DND-41 (cell line): ENCODE results near the gene HOXA9.
A peak's percentile ranks its signal among the peaks of the same experiment; 100 is the strongest.

ENCODE experiments used
- ATAC-seq: fragments of 200-7000 bp; cut with Tn5 transposase; 3 replicates; pipeline ENCODE4 v1.9.1; 2021; ENCODE audit warnings: low read depth; ENCODE audit not compliant: insufficient read depth
- DNase-seq: peaks from one replicate; pipeline ENCODE4 v3.0.0-alpha.2; 2020
- H2AFZ ChIP-seq: 2 replicates; pipeline ENCODE4 v1.6.0; 2012; ENCODE audit warnings: low read depth, low read length
- H3K27ac ChIP-seq: 2 replicates; pipeline ENCODE4 v1.5.1; 2012; ENCODE audit warnings: low read length, inconsistent platforms
- H3K27me3 ChIP-seq: fragments of 200-600 bp; sonication (generic); 2 replicates; pipeline ENCODE4 v1.6.0; 2012; ENCODE audit warnings: low read length, mild to moderate bottlenecking, inconsistent platforms; ENCODE audit not compliant: insufficient read depth, poor library complexity
- H3K36me3 ChIP-seq: 2 replicates; pipeline ENCODE4 v1.5.1; 2012; ENCODE audit warnings: low read length, inconsistent platforms; ENCODE audit not compliant: insufficient read depth
- H3K4me1 ChIP-seq: 2 replicates; pipeline ENCODE4 v1.5.1; 2012; ENCODE audit warnings: mild to moderate bottlenecking, low read length; ENCODE audit not compliant: insufficient read depth
- H3K4me2 ChIP-seq: 2 replicates; pipeline ENCODE4 v1.6.0; 2012; ENCODE audit warnings: mild to moderate bottlenecking, moderate library complexity, low read length, inconsistent platforms; ENCODE audit not compliant: insufficient read depth
- H3K4me3 ChIP-seq, 2 experiments: fragments of 200-600 bp in 1 of 2; shearing (Covaris generic) in 1 of 2; 2 replicates each; pipeline ENCODE4 v1.5.1; 2012 to 2016; ENCODE audit warnings: inconsistent platforms in 2 of 2, low read length in 2 of 2, mild to moderate bottlenecking in 2 of 2, low read depth in 1 of 2, moderate library complexity in 1 of 2
- H3K79me2 ChIP-seq: 2 replicates; pipeline ENCODE4 v1.6.0; 2012; ENCODE audit warnings: low read length, inconsistent platforms; ENCODE audit not compliant: insufficient read depth
- H3K9ac ChIP-seq: 2 replicates; pipeline ENCODE4 v1.6.0; 2012; ENCODE audit warnings: low read depth, mild to moderate bottlenecking, inconsistent platforms, low read length, moderate library complexity
- H3K9me3 ChIP-seq: 2 replicates; pipeline ENCODE4 v1.5.1; 2012; ENCODE audit warnings: low read length, moderate library complexity, mild to moderate bottlenecking, inconsistent platforms; ENCODE audit not compliant: insufficient read depth, severe bottlenecking
- H4K20me1 ChIP-seq: 2 replicates; pipeline ENCODE4 v1.6.0; 2012; ENCODE audit warnings: low read length; ENCODE audit not compliant: insufficient read depth
- EZH2 ChIP-seq: IDR thresholded peaks from 3 replicates; pipeline ENCODE4 v1.6.1; 2012; ENCODE audit warnings: borderline replicate concordance, low read depth, mild to moderate bottlenecking, moderate library complexity, low read length, inconsistent platforms; ENCODE audit not compliant: severe bottlenecking
- TF ChIP-seq, protein P1 (sequence below): IDR thresholded peaks from 2 replicates; pipeline ENCODE4 v1.5.1; 2012; ENCODE audit warnings: borderline replicate concordance, low read length, moderate library complexity, mild to moderate bottlenecking; ENCODE audit not compliant: poor library complexity, severe bottlenecking; ENCODE audit errors: extremely low read depth

Gene HOXA9

DNA sequence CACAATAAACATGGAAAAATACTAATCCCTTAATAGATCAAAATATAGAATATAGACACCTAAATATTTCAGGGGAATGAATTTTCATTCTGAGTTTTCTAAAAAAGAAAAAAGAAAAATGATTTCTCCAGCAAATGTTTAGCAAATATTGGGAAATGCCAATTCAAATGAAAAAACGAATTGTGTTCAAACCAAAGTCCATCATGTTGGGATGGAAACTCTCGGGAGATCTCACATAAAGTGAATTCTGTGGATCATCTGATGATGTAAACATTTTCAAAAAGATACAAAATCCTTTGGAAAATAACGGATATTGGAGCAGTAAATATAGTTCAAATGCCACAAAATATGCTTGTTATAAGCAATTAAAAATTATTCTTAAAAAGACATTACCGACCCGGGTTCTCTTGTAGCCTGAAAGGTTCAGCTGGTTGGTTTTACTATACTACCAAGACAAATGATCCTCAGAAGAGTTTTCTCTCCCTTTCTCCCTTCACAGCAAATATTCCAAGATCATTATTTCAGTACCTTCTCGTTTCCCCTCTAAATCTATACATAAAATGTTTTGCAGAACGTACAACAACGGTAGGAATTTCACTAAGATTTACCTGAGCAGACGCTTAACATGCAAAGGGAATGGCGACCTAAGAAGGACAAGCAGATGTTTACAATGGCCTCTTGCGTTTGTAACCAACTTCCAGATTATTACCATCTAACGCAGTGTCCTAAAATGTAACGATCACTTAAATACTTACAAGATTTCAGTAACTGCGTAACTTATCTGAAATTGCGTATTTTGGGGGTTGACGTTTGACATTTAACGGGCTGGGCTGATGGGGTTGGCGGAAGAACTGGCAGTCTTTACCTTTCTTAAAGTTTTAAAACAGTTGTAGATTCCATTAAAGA lies 32.1 kb upstream of the HOXA9 start:
- H3K4me2 ChIP-seq: no peak overlapping the region
- TF ChIP-seq, protein P1, sequence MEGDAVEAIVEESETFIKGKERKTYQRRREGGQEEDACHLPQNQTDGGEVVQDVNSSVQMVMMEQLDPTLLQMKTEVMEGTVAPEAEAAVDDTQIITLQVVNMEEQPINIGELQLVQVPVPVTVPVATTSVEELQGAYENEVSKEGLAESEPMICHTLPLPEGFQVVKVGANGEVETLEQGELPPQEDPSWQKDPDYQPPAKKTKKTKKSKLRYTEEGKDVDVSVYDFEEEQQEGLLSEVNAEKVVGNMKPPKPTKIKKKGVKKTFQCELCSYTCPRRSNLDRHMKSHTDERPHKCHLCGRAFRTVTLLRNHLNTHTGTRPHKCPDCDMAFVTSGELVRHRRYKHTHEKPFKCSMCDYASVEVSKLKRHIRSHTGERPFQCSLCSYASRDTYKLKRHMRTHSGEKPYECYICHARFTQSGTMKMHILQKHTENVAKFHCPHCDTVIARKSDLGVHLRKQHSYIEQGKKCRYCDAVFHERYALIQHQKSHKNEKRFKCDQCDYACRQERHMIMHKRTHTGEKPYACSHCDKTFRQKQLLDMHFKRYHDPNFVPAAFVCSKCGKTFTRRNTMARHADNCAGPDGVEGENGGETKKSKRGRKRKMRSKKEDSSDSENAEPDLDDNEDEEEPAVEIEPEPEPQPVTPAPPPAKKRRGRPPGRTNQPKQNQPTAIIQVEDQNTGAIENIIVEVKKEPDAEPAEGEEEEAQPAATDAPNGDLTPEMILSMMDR: no peak
- ATAC-seq (no peak), DNase-seq (no peak)
- H3K4me3 ChIP-seq: no peak overlapping the region
- H3K9me3 ChIP-seq: no peaks in the 10 kb centered on the region
- H4K20me1 ChIP-seq: no peaks in the 10 kb centered on the region
- no peak overlapping the region for H2AFZ ChIP-seq
- no peak overlapping the region for H3K9ac ChIP-seq
- H3K36me3 ChIP-seq: no peaks in the 10 kb centered on the region
- H3K27me3 ChIP-seq: peaks cover 17% of the 10 kb centered on the region
- H3K79me2 ChIP-seq: no peaks in the 10 kb centered on the region
- H3K4me1 ChIP-seq: peaks cover 34% of the 10 kb centered on the region
- H3K27ac ChIP-seq: no peak overlapping the region

DNA sequence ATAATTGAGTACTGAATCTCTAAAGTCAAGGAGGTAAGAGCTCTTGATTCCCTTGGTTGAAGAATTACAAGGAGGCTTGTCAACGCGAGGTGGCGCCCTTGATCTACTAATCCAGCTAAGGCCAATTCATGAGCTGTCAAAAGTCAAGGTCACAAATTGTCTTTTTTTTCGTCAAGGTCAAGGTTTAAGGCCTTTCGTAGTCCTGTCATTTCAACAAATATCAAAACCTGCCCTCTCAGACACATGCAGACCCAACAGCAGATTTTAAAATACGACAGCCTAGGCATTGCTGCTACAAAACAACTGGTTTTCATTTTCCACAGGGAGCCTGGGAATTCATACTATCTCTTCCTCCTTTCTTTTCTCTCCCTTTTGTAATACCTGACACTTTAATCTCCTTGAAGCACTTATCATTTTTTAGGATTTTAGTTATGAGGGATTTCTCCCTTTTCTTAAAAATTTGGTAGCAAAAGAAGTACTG lies 31.0 kb upstream of the HOXA9 start:
- no peaks in the 10 kb centered on the region for H3K36me3 ChIP-seq
- H2AFZ ChIP-seq: no peak overlapping the region
- H3K9me3 ChIP-seq: no peaks in the 10 kb centered on the region
- no peak overlapping the region for H3K4me3 ChIP-seq
- H3K27ac ChIP-seq: no peak overlapping the region
- peaks cover 34% of the 10 kb centered on the region for H3K4me1 ChIP-seq
- H3K27me3 ChIP-seq: peaks cover 17% of the 10 kb centered on the region
- ATAC-seq (no peak), DNase-seq (peak; percentile 80)
- H3K4me2 ChIP-seq: peak overlapping the region; percentile 60
- no peaks in the 10 kb centered on the region for H4K20me1 ChIP-seq
- no peaks in the 10 kb centered on the region for H3K79me2 ChIP-seq
- TF ChIP-seq, protein P1: peak; percentile 88
- no peak for TF ChIP-seq EZH2
- H3K9ac ChIP-seq: no peak overlapping the region

DNA sequence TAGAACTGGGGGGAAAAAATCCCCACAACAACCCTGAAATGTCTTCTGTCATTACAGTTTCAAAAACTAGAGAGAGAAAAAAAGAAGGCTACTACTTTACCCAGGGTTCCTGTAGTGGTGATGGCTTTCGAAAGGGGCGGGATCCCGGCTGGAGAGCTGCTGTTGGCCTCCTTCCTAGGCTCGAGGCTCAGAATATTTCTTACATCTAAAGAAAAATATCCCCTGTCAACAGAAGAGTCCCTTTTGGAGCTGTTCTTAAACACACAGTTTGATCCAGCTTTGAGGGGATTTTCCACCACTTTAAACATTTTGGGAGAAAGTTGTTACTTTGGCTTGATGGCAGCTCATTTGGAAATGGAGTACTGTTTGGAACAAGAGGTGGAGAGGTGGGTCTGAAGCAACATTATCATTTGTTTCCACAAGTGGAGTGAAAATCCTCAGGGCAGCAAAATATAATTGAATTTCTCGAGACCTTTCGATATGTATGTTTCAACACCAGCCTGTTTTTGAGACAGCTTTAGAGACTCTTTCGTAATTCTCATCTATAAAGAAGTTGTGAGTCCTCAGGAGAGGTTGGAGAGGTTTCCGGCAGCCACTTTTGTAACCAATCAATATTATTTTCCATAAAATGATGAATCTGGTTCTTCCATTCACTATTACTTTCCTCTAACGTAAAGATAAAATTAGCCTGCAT lies 29.5 kb upstream of the HOXA9 start:
- TF ChIP-seq, protein P1: no peak
- no peak for TF ChIP-seq EZH2
- Histone ChIP-seq H3K4me1 (peaks cover 25% of the 10 kb centered on the region), H3K4me2 (no peak overlapping the region), H4K20me1 (no peaks in the 10 kb centered on the region), H3K9ac (no peak overlapping the region), H2AFZ (no peak overlapping the region), H3K9me3 (no peaks in the 10 kb centered on the region), H3K36me3 (no peaks in the 10 kb centered on the region), H3K27ac (no peak overlapping the region), H3K79me2 (no peaks in the 10 kb centered on the region), H3K27me3 (peaks cover 12% of the 10 kb centered on the region), H3K4me3 (no peak overlapping the region)
- DNase-seq (no peak), ATAC-seq (no peak)
